ENCODE measurements around the gene ARHGAP23.

The ARHGAP23 gene

DNA sequence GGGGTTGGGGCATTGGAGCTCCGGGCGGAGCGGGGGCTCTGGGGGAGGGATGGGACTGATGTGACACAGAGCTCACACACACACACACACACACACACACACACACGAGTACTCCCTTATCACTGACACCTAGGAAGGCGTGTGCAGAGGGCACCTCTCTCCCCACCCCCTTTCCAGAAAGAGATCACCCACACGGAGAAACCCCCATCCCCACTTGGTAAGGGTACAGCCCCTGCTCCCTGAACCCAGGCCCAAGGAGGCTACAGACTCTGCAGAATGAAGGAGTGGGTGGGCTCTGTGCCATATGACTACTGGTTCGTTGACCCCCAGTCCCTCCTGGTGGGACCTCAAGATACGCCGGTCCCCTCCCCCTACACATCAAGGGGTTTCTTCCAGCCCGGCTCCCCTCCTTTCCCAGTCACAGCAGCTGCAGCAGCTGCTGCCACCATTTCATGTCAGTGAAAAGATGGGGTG, 8.7 kb upstream of the ARHGAP23 start:
- DNase-seq, result no peak
- Histone ChIP-seq H3K27me3 (replicated peaks) (peaks cover 14% of the 10 kb centered on the region), H3K36me3 (replicated peaks) (no peaks in the 10 kb centered on the region), H3K27ac (no peak overlapping the region), H3K4me3 (ENCODE audit: low read depth, low read length) (no peak overlapping the region)
- in situ Hi-C loops (cut with HindIII; ENCODE audit: low pct_ligation_motif_present, low sequenced_read_pairs), result no loop called here
- TF ChIP-seq CTCF (IDR thresholded peaks at IDR 0.05; ENCODE audit: low read depth, low read length, missing control alignments), result no peak

GRCh38 chr17:38420518-38420917, 7.7 kb upstream of the ARHGAP23 start:
- no peak for DNase-seq
- Histone ChIP-seq H3K27ac (no peak overlapping the region), H3K4me3 (ENCODE audit: low read depth, low read length) (no peak overlapping the region), H3K27me3 (replicated peaks) (peaks cover 14% of the 10 kb centered on the region), H3K36me3 (replicated peaks) (no peaks in the 10 kb centered on the region)
- TF ChIP-seq CTCF (IDR thresholded peaks at IDR 0.05; ENCODE audit: low read depth, low read length, missing control alignments), result no peak
- in situ Hi-C loops (cut with HindIII; ENCODE audit: low pct_ligation_motif_present, low sequenced_read_pairs), result no loop called here

GRCh38 chr17:38421171-38421841, 7.0 kb upstream of the ARHGAP23 start:
- TF ChIP-seq CTCF (IDR thresholded peaks at IDR 0.05; ENCODE audit: low read depth, low read length, missing control alignments), result no peak
- Histone ChIP-seq H3K27ac (no peak overlapping the region), H3K36me3 (replicated peaks) (no peaks in the 10 kb centered on the region), H3K27me3 (replicated peaks) (peaks cover 14% of the 10 kb centered on the region), H3K4me3 (ENCODE audit: low read depth, low read length) (no peak overlapping the region)
- DNase-seq, result no peak
- in situ Hi-C loops (cut with HindIII; ENCODE audit: low pct_ligation_motif_present, low sequenced_read_pairs), result no loop called here

DNA sequence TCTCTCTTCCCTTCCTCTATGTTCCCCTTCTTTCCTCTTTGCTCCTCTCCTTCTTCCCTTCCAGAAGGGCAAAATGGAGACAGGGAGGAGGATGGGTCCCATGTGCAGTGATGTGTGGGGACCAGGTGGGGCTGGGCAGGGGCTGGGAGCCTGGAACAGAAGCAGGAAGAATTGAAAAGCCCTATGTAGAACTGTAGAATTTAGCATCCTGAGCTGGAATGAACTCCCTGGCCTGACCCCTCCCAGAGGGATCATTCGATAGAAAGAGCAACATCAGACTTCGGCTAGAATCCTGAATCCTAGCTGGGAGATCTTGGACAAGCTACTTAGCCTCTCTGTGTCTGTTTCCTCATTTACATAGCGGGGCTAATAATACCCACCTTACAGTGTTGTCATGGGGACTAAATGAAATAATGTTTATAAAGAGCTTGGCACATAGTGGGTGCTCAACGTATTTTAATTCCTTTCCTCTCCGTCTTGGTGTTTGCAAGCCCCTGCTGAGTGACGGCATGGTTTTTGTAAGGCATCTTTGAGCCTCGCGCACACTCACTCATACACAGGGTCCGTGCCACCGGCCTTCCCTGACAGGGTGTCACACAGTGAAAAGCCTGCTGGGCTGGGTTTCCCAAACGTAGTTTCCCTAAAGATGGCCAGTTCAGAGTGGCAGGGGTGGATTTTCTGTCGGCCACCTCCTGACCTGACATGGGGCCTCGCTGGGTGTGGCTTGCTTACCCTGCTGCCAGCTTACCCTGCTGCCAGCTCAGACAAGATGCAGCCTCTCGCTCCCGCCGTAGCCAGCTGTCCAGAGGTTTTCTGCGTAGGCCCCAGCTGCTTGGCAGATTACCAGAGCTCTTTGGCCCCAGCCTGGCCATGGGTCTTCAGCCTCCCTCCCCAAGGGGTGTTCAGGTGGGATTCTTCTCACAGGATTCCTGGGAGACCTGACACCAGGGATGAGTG, 6.1 kb upstream of the ARHGAP23 start:
- DNase-seq, result no peak
- Histone ChIP-seq H3K27me3 (replicated peaks) (peaks cover 14% of the 10 kb centered on the region), H3K4me3 (ENCODE audit: low read depth, low read length) (no peak overlapping the region), H3K27ac (no peak overlapping the region), H3K36me3 (replicated peaks) (no peaks in the 10 kb centered on the region)
- TF ChIP-seq CTCF (IDR thresholded peaks at IDR 0.05; ENCODE audit: low read depth, low read length, missing control alignments), result no peak
- in situ Hi-C loops (cut with HindIII; ENCODE audit: low pct_ligation_motif_present, low sequenced_read_pairs), result no loop called here

- in situ Hi-C loops (cut with HindIII; ENCODE audit: low pct_ligation_motif_present, low sequenced_read_pairs), result no loop called here
- no peaks in the 10 kb centered on the region for H3K36me3 ChIP-seq (replicated peaks)
- no peak for TF ChIP-seq CTCF (IDR thresholded peaks at IDR 0.05; ENCODE audit: low read depth, low read length, missing control alignments)
- no peak for DNase-seq
- peaks cover 2% of the 10 kb centered on the region for H3K27me3 ChIP-seq (replicated peaks)
- no peak overlapping the region for H3K27ac ChIP-seq
- H3K4me3 ChIP-seq (ENCODE audit: low read depth, low read length), result no peak overlapping the region
Measured at GRCh38 chr17:38424297-38424972, 3.8 kb upstream of the ARHGAP23 start.
